ENCODE measurements around the gene VWA7.
A peak's percentile ranks its signal among the peaks of the same experiment; 100 is the strongest.

VWA7 gene

GRCh38 chr6:31734247-31734820 is 42.8 kb downstream of the VWA7 start:
- H3K27ac ChIP-seq (ENCODE audit: low read depth, low read length, poor library complexity, severe bottlenecking) = peak overlapping the region; percentile 94
- peaks cover 10% of the 10 kb centered on the region; the same call in 1 of the 2 replicates for H3K79me2 ChIP-seq (ENCODE audit: insufficient read depth, low read length)
- H4K20me1 ChIP-seq (ENCODE audit: insufficient read depth, low read length) = no peaks in the 10 kb centered on the region
- peak overlapping the region; percentile 87; the same call in 1 of the 2 replicates for H3K9ac ChIP-seq (ENCODE audit: low read length)
- H3K9me2 ChIP-seq (ENCODE audit: low read depth, low read length) = no peaks in the 10 kb centered on the region
- TF ChIP-seq CTCF (IDR thresholded peaks at IDR 0.05; ENCODE audit: low read length) = no peak
- no peak for TF ChIP-seq EZH2 (IDR thresholded peaks at IDR 0.05; ENCODE audit: borderline replicate concordance, low read length)
- H3K4me3 ChIP-seq (ENCODE audit: low read depth, low read length, poor library complexity, severe bottlenecking) = peak overlapping the region; percentile 82
- H2AFZ ChIP-seq (ENCODE audit: low read length) = no peak overlapping the region
- peaks cover 48% of the 10 kb centered on the region for H3K4me1 ChIP-seq (ENCODE audit: insufficient read depth, low read length, severe bottlenecking)
- peaks cover 36% of the 10 kb centered on the region for H3K36me3 ChIP-seq (ENCODE audit: insufficient read depth, low read length)
- no peaks in the 10 kb centered on the region for H3K9me3 ChIP-seq (ENCODE audit: low read length)
- H3F3A ChIP-seq (ENCODE audit: insufficient read depth, low read length) = peaks cover 12% of the 10 kb centered on the region; the same call in 1 of the 2 replicates
- no peaks in the 10 kb centered on the region for H3K27me3 ChIP-seq (ENCODE audit: insufficient read depth, low read length)
- peak overlapping the region; percentile 79 for H3K4me2 ChIP-seq (ENCODE audit: low read length)

DNA sequence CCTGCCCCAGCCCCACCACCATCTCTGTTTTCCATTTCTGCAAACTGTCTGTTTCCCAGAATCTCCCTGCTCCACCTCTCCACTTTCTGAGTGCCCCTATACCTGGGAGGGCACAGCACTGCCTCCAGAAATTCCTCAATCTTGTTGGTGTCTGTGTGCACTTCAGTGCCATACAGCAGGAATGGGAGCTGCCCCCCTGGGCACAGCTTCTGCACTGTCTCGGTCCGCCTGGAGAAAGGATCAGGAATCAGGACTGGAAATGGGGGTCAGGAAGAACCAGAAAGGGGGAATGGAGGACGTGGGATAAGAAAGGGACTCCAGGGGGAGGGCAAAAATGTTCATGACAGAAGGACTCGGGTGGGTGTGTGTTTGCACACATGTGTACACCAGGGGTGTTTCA is 43.4 kb downstream of the VWA7 start:
- no peak for TF ChIP-seq EZH2 (IDR thresholded peaks at IDR 0.05; ENCODE audit: borderline replicate concordance, low read length)
- no peak for TF ChIP-seq CTCF (IDR thresholded peaks at IDR 0.05; ENCODE audit: low read length)
- H2AFZ ChIP-seq (ENCODE audit: low read length) = no peak overlapping the region
- H3K4me1 ChIP-seq (ENCODE audit: insufficient read depth, low read length, severe bottlenecking) = peaks cover 48% of the 10 kb centered on the region
- H3K27me3 ChIP-seq (ENCODE audit: insufficient read depth, low read length) = no peaks in the 10 kb centered on the region
- H3K9me3 ChIP-seq (ENCODE audit: low read length) = no peaks in the 10 kb centered on the region
- no peaks in the 10 kb centered on the region for H4K20me1 ChIP-seq (ENCODE audit: insufficient read depth, low read length)
- no peaks in the 10 kb centered on the region for H3K9me2 ChIP-seq (ENCODE audit: low read depth, low read length)
- peaks cover 12% of the 10 kb centered on the region; the same call in 1 of the 2 replicates for H3F3A ChIP-seq (ENCODE audit: insufficient read depth, low read length)
- peaks cover 10% of the 10 kb centered on the region; the same call in 1 of the 2 replicates for H3K79me2 ChIP-seq (ENCODE audit: insufficient read depth, low read length)
- no peak overlapping the region for H3K9ac ChIP-seq (ENCODE audit: low read length)
- H3K27ac ChIP-seq (ENCODE audit: low read depth, low read length, poor library complexity, severe bottlenecking) = peak overlapping the region; percentile 94
- no peak overlapping the region for H3K4me3 ChIP-seq (ENCODE audit: low read depth, low read length, poor library complexity, severe bottlenecking)
- peaks cover 36% of the 10 kb centered on the region for H3K36me3 ChIP-seq (ENCODE audit: insufficient read depth, low read length)
- H3K4me2 ChIP-seq (ENCODE audit: low read length) = peak overlapping the region; percentile 79; the same call in 1 of the 2 replicates

DNA sequence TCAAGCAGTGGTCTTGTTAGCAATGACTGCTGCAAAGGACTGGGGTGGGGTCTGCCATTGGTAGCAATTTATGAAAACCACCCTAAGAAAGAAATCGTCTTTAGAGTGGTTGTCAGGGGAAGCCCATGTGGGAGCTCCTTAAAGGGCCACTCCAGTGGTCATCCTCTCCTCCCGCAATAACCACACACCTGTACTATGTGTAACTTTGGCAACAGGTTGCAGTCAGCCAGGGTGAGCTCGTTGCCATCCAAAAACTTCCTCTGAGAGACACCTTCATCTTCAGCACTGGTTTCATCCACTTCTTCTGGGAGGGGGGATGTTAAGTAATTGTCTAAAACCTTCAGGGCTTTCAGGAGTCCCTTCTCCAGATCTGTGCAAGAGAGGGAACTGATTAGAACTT is 45.1 kb downstream of the VWA7 start:
- Histone ChIP-seq H3K9me3 (ENCODE audit: low read length) (no peaks in the 10 kb centered on the region), H3K27ac (ENCODE audit: low read depth, low read length, poor library complexity, severe bottlenecking) (no peak overlapping the region), H3K4me1 (ENCODE audit: insufficient read depth, low read length, severe bottlenecking) (peaks cover 48% of the 10 kb centered on the region), H4K20me1 (ENCODE audit: insufficient read depth, low read length) (no peaks in the 10 kb centered on the region), H3K9ac (ENCODE audit: low read length) (no peak overlapping the region), H3K79me2 (ENCODE audit: insufficient read depth, low read length) (peaks cover 10% of the 10 kb centered on the region; the same call in 1 of the 2 replicates), H3K9me2 (ENCODE audit: low read depth, low read length) (no peaks in the 10 kb centered on the region), H3K4me3 (ENCODE audit: low read depth, low read length, poor library complexity, severe bottlenecking) (no peak overlapping the region), H3F3A (ENCODE audit: insufficient read depth, low read length) (peaks cover 13% of the 10 kb centered on the region), H2AFZ (ENCODE audit: low read length) (no peak overlapping the region), H3K36me3 (ENCODE audit: insufficient read depth, low read length) (peaks cover 36% of the 10 kb centered on the region), H3K27me3 (ENCODE audit: insufficient read depth, low read length) (no peaks in the 10 kb centered on the region), H3K4me2 (ENCODE audit: low read length) (no peak overlapping the region)
- TF ChIP-seq CTCF (IDR thresholded peaks at IDR 0.05; ENCODE audit: low read length) (no peak), EZH2 (IDR thresholded peaks at IDR 0.05; ENCODE audit: borderline replicate concordance, low read length) (no peak)

Data from OCI-LY1 (cell line).